ENCODE results near the gene EEF1A2.
A peak's percentile ranks its signal among the peaks of the same experiment; 100 is the strongest.

Gene EEF1A2

DNA sequence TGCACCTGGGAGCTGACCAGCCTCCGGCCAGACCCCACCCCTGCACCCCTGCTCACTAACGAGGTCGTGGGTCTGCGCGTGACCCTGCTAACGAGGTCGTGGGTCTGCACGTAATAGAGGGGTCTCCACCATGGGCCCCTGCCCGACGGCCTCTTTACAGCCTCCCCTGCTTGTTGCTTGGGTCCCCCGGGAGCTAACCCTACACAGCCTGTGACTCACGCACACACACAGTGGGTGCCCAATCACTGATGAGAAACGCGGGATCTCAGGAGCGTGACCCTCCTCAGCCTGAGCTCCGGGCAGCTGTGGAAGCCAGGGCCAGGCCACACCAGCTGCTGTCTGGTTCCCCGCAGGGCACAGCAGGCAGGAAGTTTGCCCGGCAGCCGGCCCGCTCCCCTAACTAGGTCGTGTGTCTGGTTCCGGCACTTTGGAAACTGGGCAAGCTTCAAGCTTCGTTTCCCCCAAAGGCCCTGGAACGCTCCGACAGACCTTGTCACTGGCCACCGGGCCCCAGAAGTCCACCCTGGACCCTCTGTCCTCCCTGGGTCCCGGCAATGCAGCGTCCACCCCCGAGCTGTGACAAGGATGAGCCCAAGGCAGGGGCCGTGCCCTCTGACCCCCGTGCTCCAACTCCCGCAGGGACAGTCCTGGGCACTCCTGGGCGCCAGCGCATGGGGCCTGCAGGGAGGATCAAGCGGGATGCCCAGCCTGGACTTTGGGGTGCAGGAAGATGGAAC is 37.5 kb upstream of the EEF1A2 start:
- no peak for DNase-seq

DNA sequence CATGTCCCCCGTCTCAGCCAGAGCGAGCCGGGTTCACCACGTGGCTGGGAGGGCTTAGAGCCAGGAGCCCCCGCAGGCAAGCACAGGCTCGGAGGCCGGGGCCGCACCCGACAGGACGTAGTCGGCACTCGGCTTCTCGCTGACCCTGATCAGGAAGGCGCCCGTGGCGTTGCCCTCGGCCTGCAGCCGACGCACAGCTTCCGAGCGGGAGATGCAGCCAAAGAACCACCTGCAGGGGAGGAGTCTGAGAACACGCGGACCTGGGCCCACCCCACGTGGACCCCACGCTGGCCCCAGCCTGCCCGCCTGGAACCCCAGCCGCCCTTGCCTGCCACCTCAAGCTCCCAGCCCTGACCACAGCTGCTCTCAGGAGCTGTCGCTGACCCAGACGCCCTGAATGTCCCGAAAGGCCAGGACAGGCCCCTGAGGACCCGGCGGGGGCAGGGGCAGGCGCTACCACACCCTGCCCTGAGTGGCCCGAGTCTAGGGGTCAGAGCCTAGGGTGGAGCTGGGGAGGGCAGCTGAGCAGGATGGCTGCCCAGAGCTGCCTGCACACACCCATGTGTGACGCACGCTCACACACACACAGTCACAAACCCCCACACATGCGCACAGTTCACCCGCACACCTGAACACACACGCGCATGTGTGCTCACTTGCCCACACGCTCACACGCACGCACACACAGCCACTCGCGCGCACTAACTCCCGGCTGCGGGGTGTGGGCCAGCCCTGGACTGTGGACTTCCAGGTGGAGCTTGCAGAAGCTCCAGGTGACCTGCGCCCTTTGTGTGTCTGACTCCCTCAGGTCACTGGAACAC is 36.2 kb upstream of the EEF1A2 start:
- no peak for DNase-seq

DNA sequence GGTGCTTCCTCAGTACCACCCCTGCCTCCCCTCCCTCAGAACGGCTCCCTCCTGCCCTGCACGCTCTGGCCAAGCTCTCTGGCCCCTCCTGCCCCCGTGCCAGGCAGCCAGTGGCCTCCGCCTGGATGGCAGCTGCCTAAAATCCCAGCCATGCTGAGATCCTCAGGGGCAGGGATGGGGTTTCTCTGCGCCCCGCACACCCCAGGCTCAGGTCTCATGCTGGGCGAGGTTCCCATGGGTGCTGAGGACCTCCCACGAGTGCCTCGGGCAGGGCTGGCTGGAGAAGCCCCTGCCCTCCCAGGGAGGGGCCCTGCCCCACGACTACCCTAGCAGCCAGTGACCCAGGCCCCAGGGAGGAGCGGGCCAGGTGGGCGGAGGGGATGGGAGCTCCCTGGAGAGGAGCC is 35.5 kb upstream of the EEF1A2 start:
- DNase-seq: no peak

DNA sequence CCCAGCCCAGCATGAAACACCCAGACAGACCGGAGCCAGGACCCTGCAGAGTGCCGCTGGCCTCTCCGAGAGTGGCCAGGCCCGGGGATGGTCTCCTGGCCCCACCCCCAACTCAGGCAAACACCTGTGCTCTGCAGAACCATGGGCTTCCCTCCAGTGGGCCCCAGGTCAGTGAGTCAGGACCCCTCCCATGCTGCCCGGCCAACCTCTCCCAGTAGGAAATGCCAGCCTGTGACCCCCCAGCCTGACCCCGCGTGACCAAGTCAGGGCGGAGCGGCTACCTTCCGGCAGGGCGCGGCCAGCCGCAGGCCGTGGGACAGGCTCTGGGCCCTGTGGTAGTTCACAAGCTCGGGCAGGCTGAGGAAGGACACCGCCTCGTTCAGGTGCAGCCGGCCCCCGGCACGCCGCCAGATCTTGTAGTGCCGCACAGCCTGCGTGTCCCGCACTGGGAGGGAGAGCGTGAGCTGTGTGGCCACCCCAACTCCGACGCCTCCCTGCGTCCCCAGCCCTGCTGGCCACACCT is 35.0 kb upstream of the EEF1A2 start:
- DNase-seq: no peak

DNA sequence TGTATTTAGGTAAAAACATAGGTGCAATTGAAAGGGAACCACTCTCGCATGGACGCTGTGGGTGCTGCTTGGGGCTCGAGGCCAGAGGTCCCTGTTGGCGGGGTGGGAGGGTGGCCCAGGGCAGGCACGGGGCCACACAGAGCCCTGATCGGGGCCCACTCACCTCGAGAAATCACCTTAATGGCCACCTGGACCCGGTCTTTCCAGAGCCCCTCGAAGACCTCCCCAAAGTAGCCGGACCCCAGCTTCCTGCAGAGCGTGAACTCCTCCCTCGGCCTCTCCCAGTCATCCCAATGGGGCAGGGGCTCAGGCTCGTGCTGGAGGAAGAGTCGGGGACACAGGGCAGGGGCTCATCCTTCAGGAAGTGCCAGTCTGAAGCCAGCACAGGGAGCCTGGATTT is 34.5 kb upstream of the EEF1A2 start:
- no peak for DNase-seq

DNA sequence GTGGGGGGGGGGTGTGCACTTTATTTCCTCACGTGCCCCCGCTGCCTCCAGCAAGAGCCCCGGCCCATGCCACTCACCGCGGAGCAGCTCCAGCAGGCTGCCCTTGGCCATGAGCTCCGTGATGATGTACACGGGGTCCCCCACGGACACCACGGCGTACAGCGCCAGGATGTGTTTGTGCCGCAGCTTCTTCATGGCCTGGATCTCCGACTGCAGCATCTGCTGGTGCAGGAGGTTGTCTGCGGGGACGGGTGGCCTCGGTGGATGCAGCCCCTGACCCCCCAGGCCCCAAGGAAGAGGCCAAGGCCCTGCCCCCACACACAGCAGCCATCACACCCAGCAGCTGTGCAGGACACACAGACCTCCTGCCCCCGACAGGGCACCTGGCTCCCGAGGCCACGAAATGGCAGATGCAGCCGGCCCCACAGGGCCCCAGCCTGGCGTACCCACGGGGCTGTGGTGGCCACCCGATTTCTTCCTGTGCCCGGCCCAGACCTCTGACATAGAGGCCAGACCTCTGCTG is 33.6 kb upstream of the EEF1A2 start:
- DNase-seq: no peak

DNA sequence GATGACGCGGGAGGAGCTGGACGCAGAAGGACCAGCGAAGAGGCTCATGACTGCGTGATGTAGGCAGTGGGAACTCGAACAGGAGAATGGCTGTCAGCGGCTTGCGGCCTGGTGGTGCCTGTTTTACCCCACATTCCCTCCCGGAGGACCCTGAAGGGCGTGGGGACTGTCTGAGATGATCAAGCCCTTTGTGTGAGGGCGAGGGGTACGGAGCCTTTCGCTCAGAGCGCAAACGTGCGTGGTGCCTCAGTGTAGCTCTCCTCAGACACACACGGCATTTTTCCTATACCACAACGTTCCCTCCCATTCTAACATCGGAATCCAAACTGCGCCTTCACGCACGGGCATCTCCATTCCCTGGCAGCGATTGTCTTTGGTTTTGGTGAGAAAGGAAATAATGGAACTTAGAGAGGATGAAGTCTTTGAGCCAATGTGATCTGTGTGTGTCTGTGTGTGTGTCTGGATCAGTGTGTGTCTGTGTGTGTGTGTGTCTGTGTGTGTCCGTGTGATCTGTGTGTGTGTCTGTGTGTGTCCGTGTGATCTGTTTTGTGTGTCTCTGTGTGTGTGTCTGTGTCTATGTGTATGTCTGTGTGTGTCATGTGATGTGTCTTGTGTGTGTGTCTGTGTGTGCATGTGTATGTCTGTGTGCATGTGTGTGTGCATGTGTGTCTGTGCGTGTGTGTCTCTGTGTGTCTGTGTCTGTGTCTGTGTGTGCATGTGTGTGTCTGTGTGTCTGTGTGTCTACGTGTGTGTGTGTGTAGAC is 33.0 kb upstream of the EEF1A2 start:
- no peak for DNase-seq

DNA sequence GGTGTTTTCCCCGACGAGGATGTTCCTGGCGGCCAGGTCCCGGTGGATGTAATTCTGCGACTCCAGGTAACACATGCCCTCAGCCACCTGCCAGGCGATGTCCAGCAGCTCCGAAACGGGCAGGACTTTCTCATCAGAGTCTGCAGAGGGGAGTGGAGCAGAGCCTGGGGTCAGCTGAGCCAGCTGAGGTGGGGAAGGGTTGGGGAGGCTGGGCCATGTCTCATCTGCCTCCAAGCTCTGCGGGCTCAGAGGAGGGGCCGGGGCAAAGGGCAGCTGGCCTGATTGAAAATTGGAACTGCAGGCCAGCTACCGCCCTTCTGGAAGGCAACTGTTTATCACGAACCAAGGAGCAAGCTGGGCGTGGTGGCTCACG is 31.9 kb upstream of the EEF1A2 start:
- no peak for DNase-seq

DNA sequence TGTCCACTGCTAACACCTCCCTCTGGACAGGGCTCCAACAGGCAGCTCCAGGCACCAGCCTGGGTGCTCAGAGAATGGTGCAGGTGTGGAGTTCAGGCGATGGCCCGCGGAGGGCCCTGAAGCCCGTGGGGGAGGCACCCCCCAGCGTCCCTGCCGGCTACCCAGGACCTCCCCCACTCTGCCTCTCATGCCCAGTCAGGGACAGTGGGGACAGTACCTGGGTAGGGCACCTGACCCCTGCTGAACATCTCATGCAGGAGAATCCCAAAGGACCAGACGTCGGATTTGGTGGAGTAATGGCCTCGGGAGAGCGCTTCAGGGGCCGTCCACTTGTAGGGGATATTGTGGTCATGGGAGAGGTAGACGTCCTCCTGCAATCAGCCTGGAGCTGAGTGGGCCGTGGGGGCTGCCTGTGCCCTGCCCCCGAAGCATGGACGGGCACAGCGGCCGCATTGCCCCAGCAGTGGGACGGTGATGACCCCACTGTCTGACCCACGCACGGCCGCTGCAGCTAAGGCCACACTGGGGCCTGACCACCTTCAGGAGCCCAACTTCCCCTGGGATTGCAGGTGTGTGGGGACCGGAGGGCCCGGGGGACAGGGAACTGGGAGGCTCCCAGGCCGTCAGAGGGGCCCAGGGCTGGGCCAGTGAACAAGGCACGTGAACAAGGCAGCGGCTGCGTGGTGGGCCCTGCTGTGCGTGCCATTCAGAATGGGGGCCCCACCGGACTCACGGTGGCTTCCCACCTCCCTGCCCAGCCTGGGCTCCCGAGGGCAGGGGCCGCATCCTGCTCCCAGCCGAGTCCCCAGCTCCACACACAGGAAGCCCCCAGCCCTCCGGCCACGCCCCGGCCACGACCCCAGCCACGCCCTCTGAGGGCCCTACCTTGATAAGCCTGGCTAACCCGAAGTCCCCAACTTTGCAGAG is 31.2 kb upstream of the EEF1A2 start:
- DNase-seq: no peak

DNA sequence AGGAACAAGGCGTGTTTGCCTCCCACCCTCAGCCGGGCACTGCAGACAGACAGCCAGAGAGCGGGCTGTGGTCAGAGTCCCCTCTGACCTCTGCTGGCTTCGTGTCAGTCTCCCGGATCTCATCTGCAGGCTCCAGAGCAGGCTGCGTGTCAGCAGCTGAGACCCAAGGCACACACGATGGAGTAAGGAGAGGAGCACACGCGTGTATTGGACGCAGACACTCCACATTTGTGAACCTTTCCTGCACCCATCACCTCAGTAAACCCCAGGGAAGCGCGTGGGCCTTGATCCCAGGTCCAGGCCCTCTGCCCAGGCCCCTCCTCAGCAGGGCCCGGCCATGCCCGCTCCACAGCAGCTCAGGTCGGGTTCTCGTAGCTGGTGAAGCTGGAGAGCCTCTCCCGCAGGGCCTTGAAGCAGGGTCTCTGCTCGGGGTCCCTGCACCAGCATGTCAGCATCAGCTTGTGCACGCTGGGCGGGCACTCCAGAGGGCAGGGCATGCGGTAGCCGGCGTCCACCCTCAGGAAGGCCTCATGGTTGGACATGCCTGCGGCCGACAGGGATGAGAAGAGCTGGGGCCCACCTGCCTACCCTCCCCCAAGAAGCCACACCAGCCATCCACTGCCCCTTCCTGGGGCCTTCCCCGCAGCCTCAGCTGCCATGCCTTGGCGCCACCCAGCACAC is 30.4 kb upstream of the EEF1A2 start:
- no peak for DNase-seq

DNA sequence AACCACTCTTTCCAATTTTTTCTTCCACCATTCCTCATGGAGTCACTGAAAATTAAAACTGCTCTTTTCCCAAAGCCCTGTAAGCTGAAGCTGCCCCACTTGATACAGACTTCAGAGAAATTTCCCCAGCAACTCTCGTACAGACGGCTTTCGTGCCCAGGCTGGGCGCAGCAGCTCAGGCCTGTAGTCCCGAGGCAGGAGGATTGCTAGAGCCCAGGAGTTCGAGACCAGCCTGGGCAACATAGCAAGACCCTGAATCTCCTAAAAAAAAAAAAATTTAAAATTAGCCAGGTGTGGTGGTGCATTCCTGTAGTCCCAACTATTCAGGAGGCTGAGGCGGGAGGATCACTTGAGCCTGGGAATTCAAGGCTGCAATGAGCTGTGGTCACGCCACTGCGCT is 28.3 kb upstream of the EEF1A2 start:
- DNase-seq: no peak

DNA sequence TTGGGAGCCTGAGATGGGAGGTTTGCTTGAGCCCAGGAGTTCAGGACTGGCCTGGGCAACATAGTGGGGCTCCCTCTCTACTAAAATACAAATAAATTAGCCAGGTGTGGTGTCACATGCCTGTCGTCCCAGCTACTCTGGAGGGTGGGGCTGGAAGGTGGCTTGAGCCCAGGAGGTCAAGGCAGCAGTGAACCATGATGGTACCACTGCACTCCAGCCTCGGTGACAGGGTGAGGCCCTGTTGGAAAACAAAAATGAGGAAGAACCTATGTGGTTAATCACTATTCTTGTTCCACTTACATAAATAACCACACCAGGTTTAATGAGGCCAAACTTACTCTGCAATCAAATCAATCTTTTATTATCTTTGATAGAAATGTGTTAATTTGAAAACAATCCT is 27.1 kb upstream of the EEF1A2 start:
- no peak for DNase-seq

DNA sequence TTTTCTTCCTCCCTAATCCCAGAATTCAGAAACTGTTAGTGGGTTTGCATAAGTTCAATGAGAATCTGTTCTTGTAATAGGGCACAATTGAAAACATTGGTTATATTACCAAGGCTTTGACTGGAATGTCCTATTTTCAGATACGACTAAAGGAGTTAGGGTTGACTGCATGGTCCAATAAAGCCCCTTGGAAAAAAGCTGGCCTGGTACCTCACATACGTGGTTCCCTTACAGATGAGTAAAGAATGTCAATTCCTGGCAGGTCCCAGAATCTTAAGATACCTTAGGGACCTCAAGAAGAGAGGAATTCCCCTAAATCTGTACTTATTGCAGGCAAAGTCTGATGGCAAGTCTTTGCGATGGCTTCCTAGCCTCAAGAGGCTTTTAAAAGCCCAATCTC is 26.3 kb upstream of the EEF1A2 start:
- DNase-seq: no peak

DNA sequence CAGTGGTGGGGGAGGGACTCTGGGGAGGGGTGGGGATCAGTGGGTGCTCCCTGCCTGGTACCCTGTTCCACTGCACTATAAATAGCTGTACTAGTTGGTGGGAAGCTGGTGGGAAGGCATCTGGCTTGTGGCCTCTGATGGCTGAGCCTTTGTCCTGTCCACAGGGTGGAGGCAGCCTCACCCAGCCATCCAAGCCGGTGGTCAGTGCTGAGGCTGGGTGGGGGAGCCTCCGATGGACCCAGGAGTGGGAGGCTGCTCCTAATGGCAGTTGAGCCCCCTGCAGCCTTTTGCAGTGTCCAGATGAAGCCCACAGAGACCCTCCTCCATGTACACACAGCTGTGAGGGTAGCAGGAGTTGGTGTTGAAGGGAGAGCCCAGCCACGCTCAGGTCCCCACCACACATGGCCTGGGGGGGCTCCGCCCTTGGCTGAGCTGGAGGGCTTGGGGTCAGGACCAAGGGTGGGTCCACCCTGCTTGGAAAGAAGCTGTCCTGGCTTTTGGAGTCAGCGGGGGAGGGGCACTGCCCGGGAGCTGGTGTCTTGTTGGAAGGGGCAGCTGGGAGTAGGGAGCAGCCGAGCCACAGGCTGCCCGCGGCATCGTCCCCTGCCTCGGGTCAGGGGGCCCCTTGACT is 24.2 kb upstream of the EEF1A2 start:
- DNase-seq: no peak

DNA sequence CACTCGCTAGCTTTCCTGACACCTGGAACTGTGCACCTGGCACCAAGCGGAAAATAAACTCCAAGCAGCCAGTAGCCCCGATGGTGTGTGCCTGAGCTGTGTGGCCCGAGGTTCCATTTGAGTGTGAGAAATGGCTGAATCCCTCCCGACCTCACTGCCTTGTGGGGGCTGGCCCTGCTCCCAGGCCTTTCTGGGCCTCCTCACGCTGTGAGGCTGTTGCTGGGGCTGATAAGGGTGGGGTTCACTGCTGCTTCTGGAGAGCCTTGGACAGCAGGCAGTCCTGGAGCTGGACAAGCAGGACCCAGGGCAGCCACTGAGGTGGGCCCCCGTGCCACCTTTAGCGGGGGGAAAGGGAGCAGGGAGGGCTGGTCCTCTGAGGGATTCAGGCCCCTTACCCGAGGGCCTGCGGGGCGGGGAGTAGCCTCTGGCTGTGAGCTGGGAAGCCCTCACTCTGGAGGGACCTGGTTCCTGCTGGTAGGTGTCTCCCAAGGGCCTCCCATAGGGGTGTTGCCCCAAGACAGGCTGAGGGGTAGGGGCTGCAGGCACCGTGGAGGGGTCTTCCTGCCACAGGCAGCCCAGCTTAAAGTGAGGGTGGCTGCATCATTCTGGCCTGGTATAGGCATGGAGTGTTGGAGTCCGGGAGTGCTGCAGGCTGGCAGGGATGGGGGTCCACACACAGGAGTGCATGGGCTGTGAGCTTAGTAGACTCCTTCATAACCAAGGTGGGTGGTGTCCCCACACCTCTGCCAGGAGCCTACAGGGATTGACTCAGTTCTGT is 23.4 kb upstream of the EEF1A2 start:
- no peak for DNase-seq

DNA sequence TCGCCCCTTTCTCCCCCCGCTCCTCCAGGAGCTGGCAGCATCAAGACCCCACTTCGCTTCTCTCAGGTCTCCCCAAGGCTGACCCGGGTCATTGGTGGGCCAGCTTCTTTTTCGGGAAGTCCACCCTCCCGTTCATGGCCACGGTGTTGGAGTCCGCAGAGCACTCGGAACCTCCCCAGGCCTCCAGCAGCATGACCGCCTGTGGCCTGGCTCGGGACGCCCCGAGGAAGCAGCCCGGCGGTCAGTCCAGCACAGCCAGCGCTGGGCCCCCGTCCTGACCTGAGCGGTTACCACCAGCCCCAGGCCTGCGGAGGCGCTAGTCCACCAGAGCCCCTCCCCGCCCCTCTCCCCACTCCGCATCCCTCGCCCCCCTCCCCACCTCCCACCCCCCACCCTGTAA is 22.7 kb upstream of the EEF1A2 start:
- no peak for DNase-seq

DNA sequence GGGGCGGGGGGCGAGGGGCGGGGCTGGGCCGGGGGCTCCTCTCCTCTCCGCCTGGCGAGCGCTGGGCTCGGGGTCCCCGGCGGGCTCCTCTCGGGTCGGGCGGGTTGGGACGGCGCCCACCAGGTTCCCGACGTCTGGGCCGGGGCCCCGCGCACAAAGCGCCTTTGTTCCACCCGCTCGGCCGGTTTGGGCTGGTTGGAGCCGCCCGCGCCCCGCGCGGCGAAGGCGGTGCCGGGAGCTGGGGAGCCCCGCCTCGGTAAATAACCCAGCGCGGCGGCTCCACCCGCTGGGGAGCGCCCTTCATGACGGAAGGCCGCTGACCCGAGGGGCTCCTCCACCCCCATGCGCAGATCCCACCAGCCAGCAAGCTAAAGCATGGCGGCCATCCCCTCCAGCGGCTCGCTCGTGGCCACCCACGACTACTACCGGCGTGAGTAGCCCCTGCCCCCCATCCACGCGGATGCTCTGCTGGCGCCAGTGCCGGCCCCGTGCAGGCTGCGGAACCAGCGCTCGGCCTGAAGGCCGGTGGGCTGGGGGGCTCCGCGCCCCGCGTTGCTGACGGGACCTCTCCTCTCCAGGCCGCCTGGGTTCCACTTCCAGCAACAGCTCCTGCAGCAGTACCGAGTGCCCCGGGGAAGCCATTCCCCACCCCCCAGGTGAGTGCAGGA is 22.2 kb upstream of the EEF1A2 start:
- peak; percentile 67 to 69 for DNase-seq

DNA sequence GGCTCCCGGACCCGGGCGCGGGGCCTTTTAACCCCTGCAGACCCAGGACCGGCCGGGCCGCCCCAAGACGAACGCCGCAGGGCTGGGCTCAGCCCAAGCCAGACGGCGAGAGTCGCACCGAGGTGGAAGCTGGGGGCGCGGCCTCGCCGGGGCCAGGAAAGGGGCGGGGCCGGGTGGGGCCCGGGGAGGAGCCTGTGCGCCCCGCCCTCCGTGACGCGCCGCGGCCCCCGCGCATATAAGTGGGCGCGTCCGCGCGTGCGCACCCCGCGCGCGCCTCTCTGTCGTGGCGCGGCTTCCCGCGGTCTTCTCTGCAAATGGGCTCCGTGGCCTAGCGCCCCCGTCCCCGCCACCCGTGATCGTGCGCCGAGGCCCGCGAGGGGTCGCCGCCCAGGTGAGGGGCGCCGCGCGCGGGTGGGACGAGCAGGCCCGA is 21.6 kb upstream of the EEF1A2 start, which contains the start of gene PPDPF:
TSS of gene PPDPF (plus strand) at position 262 of the 430 bp plus-strand sequence. CDS start 544 bp downstream, outside the sequence.
- DNase-seq: peak; percentile 77 to 87
